Neuronal stem cell (in vitro differentiated cells): ENCODE measurements around the gene TXNL4B.
"Not testable (repeated sequence)": the region's sequence is repeated elsewhere in the genome, so short reads cannot be mapped to it uniquely, and the experiment has no call there.

Source experiments
- DNase-seq: peaks from one replicate; pipeline ENCODE4 v3.0.0-alpha.2; 2013; ENCODE audit warnings: low spot score
- H2AFZ ChIP-seq: one replicate; pipeline ENCODE4 v1.6.1; 2013; ENCODE audit warnings: mild to moderate bottlenecking, low read length, inconsistent platforms
- H2AK5ac ChIP-seq: 2 replicates; pipeline ENCODE4 v1.6.1; 2013; ENCODE audit warnings: low read depth, mild to moderate bottlenecking, inconsistent platforms, low read length, moderate library complexity, mixed read lengths
- H2BK120ac ChIP-seq: 2 replicates; pipeline ENCODE4 v1.6.1; 2013; ENCODE audit warnings: low read depth, mild to moderate bottlenecking, inconsistent platforms, low read length, moderate library complexity, mixed read lengths
- H2BK12ac ChIP-seq: one replicate; pipeline ENCODE4 v1.6.1; 2013; ENCODE audit warnings: low read length, inconsistent platforms
- H2BK15ac ChIP-seq: 2 replicates; pipeline ENCODE4 v1.6.1; 2013; ENCODE audit warnings: mild to moderate bottlenecking, low read length, inconsistent platforms, mixed read lengths
- H2BK5ac ChIP-seq: one replicate; pipeline ENCODE4 v1.6.1; 2013; ENCODE audit warnings: inconsistent platforms, mild to moderate bottlenecking, low read length, moderate library complexity
- H3K14ac ChIP-seq: one replicate; pipeline ENCODE4 v1.6.1; 2013; ENCODE audit warnings: low read length, inconsistent platforms
- H3K18ac ChIP-seq: 2 replicates; pipeline ENCODE4 v1.6.1; 2013; ENCODE audit warnings: low read length, inconsistent platforms
- H3K23ac ChIP-seq: 2 replicates; pipeline ENCODE4 v1.6.1; 2013; ENCODE audit warnings: low read depth, mild to moderate bottlenecking, mixed read lengths, low read length, inconsistent platforms; ENCODE audit not compliant: poor library complexity
- H3K27ac ChIP-seq: replicated peaks from 3 replicates; pipeline ENCODE4 v1.5.1; 2013; ENCODE audit warnings: low read length, inconsistent platforms
- H3K27me3 ChIP-seq, 3 experiments: 2 replicates each; pipeline ENCODE4 v1.6.1; 2013; ENCODE audit warnings: low read length in 3 of 3, mild to moderate bottlenecking in 2 of 3, inconsistent platforms in 1 of 3, low read depth in 1 of 3, mixed read lengths in 1 of 3, moderate library complexity in 1 of 3; ENCODE audit not compliant: control insufficient read depth in 3 of 3, insufficient read depth in 3 of 3
- H3K36me3 ChIP-seq, 2 donors: replicated peaks in 1 of 2; 2 replicates each; pipeline ENCODE4 v1.6.1; 2013; ENCODE audit warnings: low read length in 2 of 2; ENCODE audit not compliant: control insufficient read depth in 2 of 2, insufficient read depth in 2 of 2
- H3K4ac ChIP-seq: 2 replicates; pipeline ENCODE4 v1.6.1; 2013; ENCODE audit warnings: inconsistent platforms, mild to moderate bottlenecking, low read length, moderate library complexity
- H3K4me1 ChIP-seq, 2 donors: 1 replicate in 1 of 2; 2 replicates in 1 of 2; pipeline ENCODE4 v1.6.1; 2013; ENCODE audit warnings: low read length in 2 of 2, low read depth in 1 of 2; ENCODE audit not compliant: control insufficient read depth in 2 of 2, insufficient read depth in 1 of 2
- H3K4me2 ChIP-seq: one replicate; pipeline ENCODE4 v1.6.1; 2013; ENCODE audit warnings: mild to moderate bottlenecking, low read length, inconsistent platforms; ENCODE audit not compliant: insufficient read depth, poor library complexity, severe bottlenecking
- H3K4me3 ChIP-seq, 2 donors: 2 replicates each; pipeline ENCODE4 v1.5.1; 2013; ENCODE audit warnings: low read length in 2 of 2, mild to moderate bottlenecking in 2 of 2, inconsistent platforms in 1 of 2, moderate library complexity in 1 of 2
- H3K79me1 ChIP-seq: one replicate; pipeline ENCODE4 v1.6.1; 2013; ENCODE audit warnings: low read depth, mild to moderate bottlenecking, inconsistent platforms, low read length, moderate library complexity
- H3K9ac ChIP-seq: one replicate; pipeline ENCODE4 v1.6.1; 2013; ENCODE audit warnings: mild to moderate bottlenecking, low read depth, low read length, inconsistent platforms; ENCODE audit not compliant: poor library complexity
- H3K9me3 ChIP-seq, 2 donors: replicated peaks in 1 of 2; 2 replicates each; pipeline versions ENCODE3 to v1.6.1; 2013; ENCODE audit warnings: low read length in 2 of 2, mild to moderate bottlenecking in 2 of 2, inconsistent platforms in 1 of 2, low read depth in 1 of 2, mixed read lengths in 1 of 2, moderate library complexity in 1 of 2; ENCODE audit not compliant: control insufficient read depth in 2 of 2, insufficient read depth in 1 of 2
- H4K8ac ChIP-seq: one replicate; pipeline ENCODE4 v1.6.1; 2013; ENCODE audit warnings: low read depth, mild to moderate bottlenecking, inconsistent platforms, low read length, moderate library complexity
- H4K91ac ChIP-seq: one replicate; pipeline ENCODE4 v1.6.1; 2013; ENCODE audit warnings: low read length, low read depth, mild to moderate bottlenecking, inconsistent platforms; ENCODE audit not compliant: poor library complexity
- WGBS, 2 donors: extraction: QIAGEN DNeasy Blood & Tissue Kit; methylation state at CpG; one replicate each; pipeline ENCODE4 v1.1.7; 2013; ENCODE audit warnings: missing lambda C conversion rate in 2 of 2, mixed read lengths in 1 of 2; ENCODE audit not compliant: insufficient read length in 2 of 2, insufficient replicate concordance in 1 of 2; ENCODE audit errors: extremely low coverage in 2 of 2; 5-methylcytosine and 5-hydroxymethylcytosine counted together

The TXNL4B gene

DNA sequence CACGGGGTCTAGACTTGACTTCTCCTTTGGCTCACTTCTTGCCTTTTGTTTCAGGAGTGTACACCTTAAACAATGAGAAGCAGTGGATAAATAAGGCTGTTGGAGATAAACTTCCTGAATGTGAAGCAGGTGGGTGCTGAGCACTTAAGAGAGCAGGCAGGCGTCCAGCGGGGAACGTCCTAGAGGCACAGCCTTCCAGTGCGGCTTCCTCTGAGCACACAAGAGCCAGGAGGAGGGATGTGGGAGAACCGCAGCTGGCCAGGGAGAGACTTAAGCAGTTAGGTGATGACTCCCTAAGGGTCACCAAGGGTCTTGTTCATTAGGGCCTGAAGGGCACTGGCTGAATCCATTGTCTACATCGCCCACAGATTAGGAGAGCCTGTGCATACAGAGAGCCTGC is 34.4 kb downstream of the TXNL4B start:
- not testable (repeated sequence) for H3K27ac ChIP-seq, H3K27me3 ChIP-seq, H3K9me3 ChIP-seq, H3K79me1 ChIP-seq, H3K14ac ChIP-seq, DNase-seq, H3K36me3 ChIP-seq, H2BK12ac ChIP-seq, H4K91ac ChIP-seq, H3K23ac ChIP-seq, H2BK120ac ChIP-seq, H4K8ac ChIP-seq, H3K9ac ChIP-seq, H3K4me2 ChIP-seq, H2BK5ac ChIP-seq, H3K4me1 ChIP-seq, H3K4me3 ChIP-seq, H2AFZ ChIP-seq, H3K4ac ChIP-seq, H3K18ac ChIP-seq, H2AK5ac ChIP-seq, H2BK15ac ChIP-seq
- WGBS, 2 donors, result no CpG with 5 or more reads among the region's 7 CpGs

- not testable (repeated sequence) for H3K36me3 ChIP-seq, H3K4ac ChIP-seq, H2BK5ac ChIP-seq, H3K14ac ChIP-seq, DNase-seq, H3K27me3 ChIP-seq, H2AK5ac ChIP-seq, H3K18ac ChIP-seq, H3K9me3 ChIP-seq, H2BK120ac ChIP-seq, H3K9ac ChIP-seq, H3K27ac ChIP-seq, H3K4me3 ChIP-seq, H3K79me1 ChIP-seq, H3K4me2 ChIP-seq, H2AFZ ChIP-seq, H3K23ac ChIP-seq, H4K91ac ChIP-seq, H4K8ac ChIP-seq, H3K4me1 ChIP-seq, H2BK15ac ChIP-seq, H2BK12ac ChIP-seq
- WGBS, 2 donors, result no CpG with 5 or more reads among the region's 6 CpGs
These were observed 36.1 kb downstream of the TXNL4B start for GRCh38 chr16:72057313-72057712.

DNA sequence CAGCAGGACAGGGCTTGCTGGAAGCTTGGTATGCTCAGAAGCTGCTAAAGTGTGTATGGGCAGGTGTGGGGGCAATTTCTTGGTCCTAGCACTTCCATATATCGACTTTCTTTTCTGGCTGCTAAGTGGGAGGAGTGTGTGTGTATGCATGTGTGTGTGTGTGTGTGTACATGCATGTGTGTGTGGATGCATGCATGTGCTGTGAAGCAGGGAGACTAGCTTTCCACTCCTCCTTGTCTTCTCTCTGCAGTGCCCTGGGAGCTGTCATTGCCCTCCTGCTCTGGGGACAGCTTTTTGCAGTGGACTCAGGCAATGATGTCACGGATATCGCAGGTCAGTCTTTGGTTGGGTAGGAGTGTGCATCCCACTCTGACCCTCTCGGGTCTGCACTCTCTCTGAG is 37.5 kb downstream of the TXNL4B start:
- Histone ChIP-seq H4K8ac (no peak overlapping the region), H3K27ac (no peak overlapping the region), H3K9ac (peak overlapping the region; percentile 60), H2BK5ac (peak overlapping the region; percentile 13), H3K4me2 (no peak overlapping the region), H2BK120ac (no peak overlapping the region), H3K14ac (no peak overlapping the region), H3K36me3 (no peaks in the 10 kb centered on the region), H3K4ac (peak overlapping the region; percentile 53), H3K4me3 (no peak overlapping the region), H2BK12ac (no peak overlapping the region), H3K23ac (peak overlapping the region; percentile 85), H2AFZ (no peak overlapping the region), H3K18ac (peak overlapping the region; percentile 28), H3K9me3 (no peaks in the 10 kb centered on the region), H2BK15ac (no peak overlapping the region), H3K4me1 (no peaks in the 10 kb centered on the region), H3K79me1 (no peaks in the 10 kb centered on the region), H3K27me3 (no peaks in the 10 kb centered on the region), H4K91ac (no peak overlapping the region), H2AK5ac (no peak overlapping the region)
- WGBS, 2 donors, result no CpG with 5 or more reads among the region's 4 CpGs
- no peak for DNase-seq

- H3K27me3 ChIP-seq, H3K23ac ChIP-seq, H2BK15ac ChIP-seq, H3K18ac ChIP-seq, H3K4ac ChIP-seq, H3K14ac ChIP-seq, H3K4me2 ChIP-seq, H3K9ac ChIP-seq, H2BK120ac ChIP-seq, H3K36me3 ChIP-seq, H3K27ac ChIP-seq, H3K4me1 ChIP-seq, H4K8ac ChIP-seq, H2AK5ac ChIP-seq, H2AFZ ChIP-seq, H3K79me1 ChIP-seq, H3K9me3 ChIP-seq, H4K91ac ChIP-seq, H3K4me3 ChIP-seq, H2BK12ac ChIP-seq, DNase-seq, H2BK5ac ChIP-seq: not testable (repeated sequence)
- WGBS, 2 donors, result no CpG with 5 or more reads among the region's 5 CpGs
These were observed 39.1 kb downstream of the TXNL4B start, which contains the start of gene HP for GRCh38 chr16:72054254-72054847. HP (plus strand) TSS chr16:72054505; CDS start chr16:72054653, 148 bp downstream.
